T follicular helper cell (primary cell): ENCODE results near the gene ICAM3.
"Not testable (repeated sequence)": the region's sequence is repeated elsewhere in the genome, so short reads cannot be mapped to it uniquely, and the experiment has no call there.

Source experiments
- DNase-seq: peaks from one replicate; pipeline ENCODE4 v3.0.0-alpha.2; 2020; ENCODE audit warnings: low read depth

Gene ICAM3

DNA sequence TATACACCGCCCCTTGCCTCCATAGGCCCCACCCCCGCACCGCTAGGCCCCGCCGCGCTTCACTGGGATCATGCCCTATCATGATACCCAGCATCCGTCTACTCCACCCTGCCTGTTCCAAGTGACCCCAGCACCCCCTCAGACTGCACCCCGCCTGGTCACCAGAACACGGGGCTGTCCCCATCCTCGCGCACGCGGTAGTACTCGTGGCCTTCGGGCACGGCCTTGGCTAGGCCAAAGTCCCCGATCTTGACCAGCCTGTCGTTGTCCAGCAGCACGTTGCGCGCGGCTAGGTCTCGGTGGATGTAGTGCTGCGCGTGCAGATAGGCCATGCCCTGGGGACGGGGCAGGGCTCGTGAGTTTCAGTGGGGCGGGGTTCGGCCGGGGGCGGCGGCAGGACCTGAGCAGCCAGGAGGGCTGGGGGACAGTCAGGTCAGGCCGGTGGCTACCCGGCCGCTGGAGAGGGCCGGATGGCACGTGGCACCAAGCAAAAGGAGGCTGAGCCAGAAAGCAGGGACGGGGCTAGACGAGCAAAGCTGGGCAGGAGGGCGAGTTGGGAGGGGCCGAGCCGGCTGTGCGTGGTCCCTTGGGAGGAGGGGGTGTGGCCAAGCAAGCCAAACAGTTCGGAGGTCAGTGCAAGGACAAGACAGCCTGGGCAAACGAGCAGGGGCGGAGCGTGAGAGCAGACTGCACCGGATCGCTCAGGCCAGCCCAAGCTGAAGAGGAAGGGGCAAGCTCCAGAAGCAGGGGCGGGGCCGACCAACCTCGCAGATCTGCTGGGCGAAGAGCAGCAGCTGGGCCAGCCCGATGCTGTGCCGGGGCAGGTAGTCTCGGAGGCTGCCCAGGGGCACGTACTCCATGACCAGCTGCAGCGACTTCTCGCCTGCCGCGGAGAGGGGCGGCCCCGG lies 13.6 kb upstream of the ICAM3 start:
- no peak for DNase-seq

- DNase-seq = no peak
These were observed 7.1 kb upstream of the ICAM3 start for GRCh38 chr19:10346509-10346908.

DNA sequence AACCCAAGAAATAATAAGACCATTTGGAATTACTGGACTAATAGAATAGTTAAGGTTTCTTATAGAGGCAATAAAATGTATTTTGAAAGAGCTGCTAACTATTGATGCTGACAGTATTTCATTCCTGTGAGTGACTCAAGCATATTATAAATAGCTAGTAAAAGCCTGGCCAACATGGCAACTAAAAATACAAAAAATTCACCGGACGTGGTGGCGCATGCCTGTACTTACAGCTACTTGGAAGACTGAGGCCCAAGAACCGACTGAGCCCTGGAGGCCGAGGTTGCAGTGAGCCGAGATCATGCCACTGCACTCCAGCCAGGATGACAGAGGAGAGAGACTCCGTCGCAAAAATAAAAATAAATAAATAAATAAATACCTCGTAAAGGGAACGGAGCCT lies 5.4 kb upstream of the ICAM3 start:
- DNase-seq = no peak

DNA sequence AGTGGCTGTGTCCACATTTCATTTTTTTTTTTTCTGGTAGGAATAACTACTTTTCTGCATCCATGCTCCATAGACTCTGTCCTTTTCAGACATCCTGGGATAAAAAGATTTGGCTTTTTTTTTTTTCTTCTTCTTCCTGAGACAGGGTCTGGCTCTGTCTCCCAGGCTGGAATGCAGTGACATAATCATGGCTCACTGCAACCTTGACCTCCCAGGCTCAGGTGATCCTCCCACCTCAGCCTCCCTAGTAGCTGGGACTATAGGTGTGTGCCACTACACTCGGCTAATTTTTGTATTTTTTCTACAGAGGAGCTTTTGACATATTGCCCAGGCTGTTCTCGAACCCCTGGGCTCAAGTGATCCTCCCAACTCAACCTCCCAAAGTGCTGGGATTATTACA lies 4.1 kb upstream of the ICAM3 start:
- no peak for DNase-seq

DNA sequence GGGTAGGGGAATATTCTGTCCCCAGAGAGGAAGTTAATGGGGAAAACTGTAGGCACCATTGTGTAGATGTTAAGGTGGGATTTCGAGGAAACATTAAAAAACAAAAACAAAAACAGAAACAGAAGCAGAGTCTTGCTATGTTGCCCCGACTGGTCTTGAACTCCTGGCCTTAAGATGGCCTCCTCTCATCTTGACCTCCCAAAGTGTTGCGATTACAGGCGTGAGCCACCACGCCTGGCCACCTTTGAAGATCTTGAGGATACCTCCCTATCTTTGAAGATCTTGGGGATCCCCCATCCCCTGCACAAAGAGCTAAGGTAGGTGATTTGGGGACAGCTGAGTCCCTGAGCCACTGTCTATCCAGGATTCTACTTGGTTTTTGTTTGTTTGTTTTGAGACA lies 553 bp upstream of the ICAM3 start:
- no peak for DNase-seq

- DNase-seq = no peak
These were observed 484 bp downstream of the ICAM3 start for GRCh38 chr19:10338940-10339339.

DNA sequence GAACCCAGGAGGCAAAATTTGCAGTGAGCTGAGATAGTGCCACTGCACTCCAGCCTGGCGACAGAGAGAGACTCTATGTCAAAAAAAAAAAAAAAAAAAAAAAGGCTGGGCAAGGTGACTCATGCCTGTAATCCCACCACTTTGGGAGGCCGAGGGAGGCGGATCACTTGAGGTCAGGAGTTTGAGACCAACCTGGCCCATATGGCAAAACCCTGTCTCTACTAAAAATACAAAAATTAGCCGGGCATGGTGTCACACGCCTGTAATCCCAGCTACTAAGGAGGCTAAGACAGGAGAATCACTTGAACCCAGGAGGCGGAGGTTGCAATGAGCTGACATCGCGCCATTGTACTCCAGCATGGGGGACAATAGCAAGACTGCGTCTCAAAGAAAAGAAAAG lies 2.7 kb downstream of the ICAM3 start:
- not testable (repeated sequence) for DNase-seq

DNA sequence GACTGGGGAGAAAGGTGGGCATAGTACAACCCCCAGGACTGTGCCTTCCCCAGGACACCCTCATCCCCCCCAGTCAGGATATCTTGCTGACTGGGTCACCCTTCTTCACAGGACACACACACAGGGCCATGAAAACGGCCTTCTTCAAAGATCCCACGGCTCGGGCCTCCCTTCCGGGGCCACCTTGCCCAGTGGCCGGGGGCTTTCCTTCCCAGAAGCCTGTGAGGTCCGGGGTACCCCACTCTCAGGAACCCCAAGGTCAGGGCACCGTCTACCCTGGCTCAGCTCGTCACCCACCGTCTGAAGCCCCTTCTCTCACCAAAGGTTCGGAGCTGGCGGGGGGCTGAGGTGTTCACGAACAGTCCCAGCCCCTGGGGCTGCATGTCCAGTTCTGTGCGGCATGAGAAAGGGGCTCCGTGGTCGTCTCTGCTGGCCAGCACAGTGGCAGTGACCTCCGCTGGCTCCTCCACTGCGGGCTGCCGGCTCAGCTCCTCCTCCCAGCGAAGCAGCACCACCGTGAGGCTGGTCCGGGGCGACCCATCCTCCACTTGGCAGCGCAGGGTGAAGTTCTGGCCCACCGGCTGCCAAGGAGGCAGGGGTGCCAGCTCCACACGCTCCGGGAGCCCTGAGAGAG lies 4.0 kb downstream of the ICAM3 start:
- no peak for DNase-seq

DNA sequence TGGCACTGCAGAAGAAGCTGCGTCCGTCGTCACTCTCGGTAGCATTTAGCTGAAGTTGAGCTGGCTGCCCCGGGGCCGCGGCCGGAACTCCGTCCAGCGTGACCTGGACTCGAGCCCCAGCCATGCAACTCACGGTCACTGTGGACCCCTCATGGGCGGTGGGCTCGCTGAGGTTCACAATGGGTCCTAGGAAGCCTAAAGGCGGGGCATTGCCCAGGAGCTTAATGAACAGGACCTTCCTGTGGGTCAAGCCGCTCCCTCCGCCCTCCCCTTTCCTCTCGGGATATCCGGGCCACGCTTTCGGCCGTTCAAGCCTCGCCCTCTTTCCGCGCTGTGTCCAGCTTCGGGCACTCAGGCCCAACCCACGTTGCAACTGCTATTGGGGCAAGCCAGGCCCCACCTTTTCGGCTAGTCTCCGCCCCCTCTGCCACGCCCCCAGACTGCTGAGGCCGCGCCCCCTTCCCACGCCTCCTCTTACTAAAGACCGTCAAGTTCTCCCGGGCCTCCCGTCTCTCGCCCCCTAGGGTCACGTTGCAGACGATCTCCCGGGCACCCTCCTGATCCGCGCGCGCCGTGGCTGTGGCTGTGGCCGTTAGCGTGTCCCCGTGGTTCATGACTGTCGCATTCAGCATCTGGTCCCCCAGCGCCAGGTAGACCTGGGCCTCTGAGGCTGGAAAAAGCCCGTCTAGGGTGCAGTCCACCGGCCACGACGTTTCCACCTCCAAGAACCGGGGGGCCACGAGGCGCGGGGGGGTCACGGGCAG lies 4.7 kb downstream of the ICAM3 start:
- peak; percentile 14 for DNase-seq

DNA sequence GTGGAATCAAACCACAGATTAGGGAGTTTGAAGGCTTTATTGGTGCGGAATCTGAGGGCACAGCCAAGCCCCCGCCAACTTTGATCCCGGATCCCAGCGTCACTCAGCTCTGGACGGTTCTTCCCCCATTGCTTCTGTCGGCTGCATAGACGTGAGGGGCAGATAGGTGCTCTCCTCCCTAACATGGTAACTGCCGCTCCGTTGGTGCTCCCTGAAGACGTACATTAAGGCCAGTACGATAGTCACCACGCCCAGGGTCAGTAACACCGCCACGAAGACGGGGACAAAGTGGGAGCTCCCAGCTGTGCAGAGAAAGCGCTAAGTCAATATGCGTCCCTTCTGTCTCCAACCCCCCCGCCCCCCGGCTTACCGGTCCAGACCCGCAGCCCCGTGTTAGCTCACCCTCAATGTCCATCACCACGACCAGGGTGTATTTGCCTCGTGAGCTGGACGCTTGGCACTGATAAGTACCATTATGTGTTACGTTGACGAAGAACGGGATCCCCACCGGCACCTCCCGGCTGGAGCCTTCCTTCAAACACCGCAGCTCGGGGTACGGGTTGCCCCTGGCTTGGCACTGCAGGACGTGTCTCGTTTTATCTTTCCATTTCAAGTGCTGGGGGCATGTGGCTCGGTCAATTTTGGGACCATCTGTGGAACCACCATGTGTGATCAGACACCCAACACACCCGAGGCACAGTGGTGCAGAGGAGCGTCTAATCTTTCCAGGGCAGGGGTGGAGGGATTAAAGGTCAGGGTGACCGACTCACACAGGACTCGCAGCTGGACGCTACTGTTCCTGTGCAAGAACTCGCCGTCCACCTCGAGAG lies 5.5 kb downstream of the ICAM3 start:
- no peak for DNase-seq

- DNase-seq = peak; percentile 97
These were observed 6.3 kb downstream of the ICAM3 start, which contains the start of gene RAVER1 for GRCh38 chr19:10332965-10333757. RAVER1 (minus strand) TSS chr19:10333529; CDS start chr19:10333507, 22 bp downstream.

DNA sequence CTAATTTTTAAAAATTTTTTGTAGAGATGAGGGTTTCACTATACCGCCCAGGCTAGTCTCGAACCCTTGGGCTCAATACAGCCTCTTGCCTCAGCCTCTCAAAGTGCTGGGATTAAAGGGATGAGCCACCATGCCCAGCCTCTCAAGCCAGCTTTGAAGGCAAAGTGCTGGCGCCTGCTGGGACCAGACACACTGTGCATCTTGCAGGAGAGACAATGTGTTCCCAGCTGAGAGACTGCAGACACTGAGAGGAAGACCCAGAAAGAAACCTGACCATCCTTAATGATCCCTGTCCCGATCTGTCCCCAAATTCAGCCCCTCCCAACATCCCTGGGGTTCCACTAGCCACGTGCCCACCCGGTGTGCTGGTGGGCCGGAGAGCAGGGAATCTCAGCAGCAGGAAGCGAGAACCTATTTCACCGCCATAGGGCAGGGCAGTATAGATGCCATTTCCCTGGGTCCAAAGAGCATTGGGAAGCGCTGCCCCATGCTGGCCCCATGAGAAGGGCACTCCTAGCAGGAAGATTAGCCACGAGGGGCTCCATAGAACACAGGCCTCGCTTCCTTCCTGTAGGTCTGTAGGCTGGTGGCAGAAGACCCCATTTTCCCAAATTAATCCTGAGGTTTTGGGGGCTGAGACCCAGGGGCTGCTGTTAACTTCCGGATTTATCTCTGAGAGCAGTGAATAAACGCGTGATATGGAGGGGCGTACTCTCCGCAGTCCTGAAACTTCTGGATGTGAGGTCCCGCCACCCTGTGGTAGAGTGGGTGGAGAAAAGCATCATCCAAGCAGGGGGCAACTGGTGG lies 7.1 kb downstream of the ICAM3 start:
- DNase-seq = no peak

DNA sequence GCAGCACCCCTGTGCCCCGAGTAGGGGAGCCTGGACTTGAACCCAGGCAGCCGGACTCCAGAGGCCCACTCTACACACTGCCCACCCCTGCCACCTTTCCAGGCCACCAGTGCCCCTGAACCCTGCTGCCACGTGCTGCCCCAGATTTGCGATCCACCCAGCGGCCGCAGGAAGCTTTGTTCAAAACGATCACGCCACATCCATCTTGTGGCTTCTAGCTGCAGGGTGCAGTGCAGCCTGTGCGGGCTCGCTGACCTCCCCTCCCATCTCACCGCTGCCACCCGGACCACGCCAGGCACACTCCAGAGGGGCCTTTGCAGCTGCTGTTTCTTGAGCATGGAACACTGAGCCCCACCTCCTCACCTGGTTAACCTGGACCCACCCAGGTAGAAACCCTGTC lies 9.9 kb downstream of the ICAM3 start:
- no peak for DNase-seq

DNA sequence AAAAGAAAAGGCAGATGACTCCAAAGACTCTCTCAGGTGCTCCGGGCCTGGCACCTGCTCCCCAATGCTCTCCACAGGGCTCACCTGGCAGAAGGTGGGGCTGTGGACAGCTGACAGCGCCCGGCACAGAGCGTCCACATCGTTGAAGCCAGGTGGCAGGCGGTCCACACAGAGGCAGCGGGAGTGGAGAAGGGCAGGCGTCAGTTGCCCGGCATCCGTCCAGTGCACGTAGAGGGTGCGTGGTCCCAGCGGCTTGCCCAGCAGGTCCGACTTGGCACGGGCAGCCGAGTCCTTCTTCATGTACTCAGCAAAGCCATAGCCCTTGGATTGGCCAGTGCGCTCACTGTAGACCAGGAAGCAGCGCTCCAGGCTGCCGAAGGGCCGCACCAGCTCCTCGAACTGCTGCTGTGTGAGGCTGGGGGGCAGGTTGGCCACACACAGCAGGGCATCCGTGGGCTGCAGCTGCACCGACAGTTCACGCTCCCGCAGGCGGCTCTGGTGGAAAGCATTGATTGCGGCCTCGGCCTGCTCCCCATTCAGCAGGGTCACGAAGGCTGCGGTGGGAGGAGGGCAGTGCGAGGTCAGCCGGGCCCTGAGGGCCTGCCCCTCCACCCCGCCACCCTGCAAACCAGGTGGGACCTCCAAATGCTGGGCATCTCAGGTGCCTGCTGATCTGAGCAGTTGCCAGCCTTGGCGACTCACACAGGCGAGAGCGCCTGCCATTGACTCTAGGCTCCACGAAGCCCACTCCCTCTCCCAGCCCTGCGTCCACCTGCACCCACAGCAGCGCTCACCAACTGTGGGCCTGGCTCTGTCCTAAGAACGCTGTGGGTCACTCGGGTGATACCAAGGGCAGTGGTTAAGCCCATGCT lies 10.6 kb downstream of the ICAM3 start:
- no peak for DNase-seq

DNA sequence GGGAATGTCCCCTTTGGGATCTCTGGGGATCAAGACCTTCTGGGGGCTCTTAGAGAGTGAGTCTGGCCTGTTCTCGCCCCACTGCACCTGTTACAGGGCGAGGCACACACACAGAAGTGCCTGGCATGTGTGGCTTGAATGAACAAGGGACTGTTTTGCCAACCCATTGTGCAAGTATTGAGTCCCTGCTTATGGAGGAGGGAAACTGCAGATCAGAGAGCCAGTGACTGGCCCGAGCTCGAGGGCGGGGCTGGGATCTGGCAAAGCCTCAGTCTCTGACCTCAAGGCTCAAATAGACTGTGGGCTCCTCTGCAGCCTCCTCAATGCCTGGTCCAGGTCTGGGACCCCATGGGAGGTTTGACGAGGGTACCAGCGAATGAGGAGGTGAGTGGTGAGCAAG lies 11.6 kb downstream of the ICAM3 start:
- no peak for DNase-seq

- DNase-seq = no peak
These were observed 13.7 kb downstream of the ICAM3 start for GRCh38 chr19:10325732-10326131.

GRCh38 chr19:10321874-10322835 lies 17.3 kb downstream of the ICAM3 start:
- DNase-seq = no peak

DNA sequence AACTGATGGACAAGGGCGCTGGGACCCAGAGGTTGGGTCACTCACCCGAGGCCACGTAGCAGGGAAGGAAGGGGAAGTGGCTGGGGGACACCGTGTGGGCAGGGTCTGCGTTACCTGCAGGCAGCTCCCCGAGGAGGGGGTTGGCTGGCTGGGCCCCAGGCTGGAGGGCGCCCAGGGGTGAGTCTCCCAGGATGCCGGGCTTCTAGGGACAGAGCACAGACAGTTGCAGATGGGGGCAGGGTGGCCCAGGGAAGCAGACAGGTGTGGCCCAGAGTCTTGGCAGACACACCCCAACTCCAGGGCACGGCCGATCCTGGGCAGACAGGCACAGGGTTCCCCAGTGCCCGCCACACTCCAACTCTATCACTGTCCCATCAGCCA lies 18.0 kb downstream of the ICAM3 start:
- no peak for DNase-seq
